OCI-LY1 (cell line): ENCODE data around the gene STRIP2.
"Not testable (repeated sequence)": the region's sequence is repeated elsewhere in the genome, so short reads cannot be mapped to it uniquely, and the experiment has no call there.

Experiments
- H2AFZ ChIP-seq: fragments of 200-600 bp; sonication (generic), shearing (Covaris generic); 2 replicates; pipeline ENCODE4 v1.6.0; 2014; ENCODE audit warnings: antibody characterized with exemption, mild to moderate bottlenecking, low read length
- H3F3A ChIP-seq: fragments of 200-600 bp; sonication (generic), shearing (Covaris generic); 2 replicates; pipeline ENCODE4 v1.6.0; 2014; ENCODE audit warnings: mild to moderate bottlenecking, antibody characterized with exemption, low read length, moderate library complexity; ENCODE audit not compliant: insufficient read depth
- H3K27ac ChIP-seq: fragments of 200-600 bp; sonication (generic); 2 replicates; pipeline ENCODE4 v1.5.1; 2014; ENCODE audit warnings: low read length, mixed run types, mild to moderate bottlenecking, low read depth; ENCODE audit not compliant: poor library complexity, severe bottlenecking
- H3K27me3 ChIP-seq: fragments of 200-600 bp; sonication (generic); 2 replicates; pipeline ENCODE4 v1.6.0; 2014; ENCODE audit warnings: antibody characterized with exemption, mild to moderate bottlenecking, low read length, moderate library complexity; ENCODE audit not compliant: insufficient read depth
- H3K36me3 ChIP-seq: fragments of 200-600 bp; sonication (generic); 2 replicates; pipeline ENCODE4 v1.6.1; 2014; ENCODE audit warnings: mild to moderate bottlenecking, antibody characterized with exemption, low read length, moderate library complexity, mixed read lengths; ENCODE audit not compliant: insufficient read depth
- H3K4me1 ChIP-seq: fragments of 200-600 bp; sonication (generic); 2 replicates; pipeline ENCODE4 v1.5.1; 2014; ENCODE audit warnings: mild to moderate bottlenecking, low read length, moderate library complexity; ENCODE audit not compliant: insufficient read depth, severe bottlenecking
- H3K4me2 ChIP-seq: fragments of 200-600 bp; sonication (generic), shearing (Covaris generic); 2 replicates; pipeline ENCODE4 v1.6.1; 2014; ENCODE audit warnings: low read length
- H3K4me3 ChIP-seq: fragments of 200-600 bp; sonication (generic); 2 replicates; pipeline ENCODE4 v1.5.1; 2014; ENCODE audit warnings: low read length, low read depth, mild to moderate bottlenecking, mixed read lengths; ENCODE audit not compliant: poor library complexity, severe bottlenecking
- H3K79me2 ChIP-seq: fragments of 200-600 bp; shearing (Covaris generic); 2 replicates; pipeline ENCODE4 v1.6.1; 2016; ENCODE audit warnings: mixed run types, low read length, mixed read lengths; ENCODE audit not compliant: insufficient read depth
- H3K9ac ChIP-seq: fragments of 200-600 bp; sonication (generic), shearing (Covaris generic); 2 replicates; pipeline ENCODE4 v1.6.1; 2014; ENCODE audit warnings: mild to moderate bottlenecking, low read length, mixed read lengths
- H3K9me2 ChIP-seq: fragments of 200-600 bp; sonication (generic), shearing (Covaris generic); 2 replicates; pipeline ENCODE4 v1.6.1; 2014; ENCODE audit warnings: low read depth, mild to moderate bottlenecking, low read length, mixed read lengths
- H3K9me3 ChIP-seq: fragments of 200-600 bp; shearing (Covaris generic); 2 replicates; pipeline ENCODE4 v1.6.1; 2014; ENCODE audit warnings: low read length, mixed read lengths
- H4K20me1 ChIP-seq: fragments of 200-600 bp; sonication (generic), shearing (Covaris generic); 2 replicates; pipeline ENCODE4 v1.6.0; 2016; ENCODE audit warnings: mild to moderate bottlenecking, low read length; ENCODE audit not compliant: insufficient read depth
- CTCF ChIP-seq: fragments of 200-600 bp; sonication (generic), shearing (Covaris generic); IDR thresholded peaks from 2 replicates; pipeline ENCODE4 v1.5.1; 2017; ENCODE audit warnings: mild to moderate bottlenecking, antibody characterized with exemption, low read length, moderate library complexity, mixed read lengths
- EZH2 ChIP-seq: fragments of 200-600 bp; sonication (generic), shearing (Covaris generic); IDR thresholded peaks from 2 replicates; pipeline ENCODE4 v1.8.0; 2017; ENCODE audit warnings: borderline replicate concordance, mixed run types, mild to moderate bottlenecking, antibody characterized with exemption, low read length, moderate library complexity, mixed read lengths

The STRIP2 gene

GRCh38 chr7:129479831-129480230 is 45.6 kb downstream of the STRIP2 start:
- no peaks in the 10 kb centered on the region for H3F3A ChIP-seq

GRCh38 chr7:129480674-129481363 is 46.6 kb downstream of the STRIP2 start:
- no peak for TF ChIP-seq EZH2
- no peak for TF ChIP-seq CTCF
- H3K9me3 ChIP-seq: no peaks in the 10 kb centered on the region
- H3K27me3 ChIP-seq: no peaks in the 10 kb centered on the region
- H3K9ac ChIP-seq: no peak overlapping the region
- H3K9me2 ChIP-seq: no peaks in the 10 kb centered on the region
- H3F3A ChIP-seq: no peaks in the 10 kb centered on the region
- H3K79me2 ChIP-seq: no peaks in the 10 kb centered on the region
- H3K4me1 ChIP-seq: no peaks in the 10 kb centered on the region
- no peak overlapping the region for H3K27ac ChIP-seq
- H3K36me3 ChIP-seq: no peaks in the 10 kb centered on the region
- no peak overlapping the region for H3K4me2 ChIP-seq
- no peak overlapping the region for H2AFZ ChIP-seq
- H3K4me3 ChIP-seq: no peak overlapping the region
- H4K20me1 ChIP-seq: no peaks in the 10 kb centered on the region

More at GRCh38 chr7:129479831-129480230, 45.6 kb downstream of the STRIP2 start:
- Histone ChIP-seq H3K36me3 (no peaks in the 10 kb centered on the region), H2AFZ (no peak overlapping the region), H3K4me1 (no peaks in the 10 kb centered on the region), H3K4me3 (no peak overlapping the region), H3K9ac (no peak overlapping the region), H3K79me2 (no peaks in the 10 kb centered on the region), H3K9me3 (no peaks in the 10 kb centered on the region), H3K9me2 (no peaks in the 10 kb centered on the region), H4K20me1 (no peaks in the 10 kb centered on the region), H3K4me2 (no peak overlapping the region), H3K27ac (no peak overlapping the region), H3K27me3 (no peaks in the 10 kb centered on the region)
- no peak for TF ChIP-seq CTCF
- no peak for TF ChIP-seq EZH2

- not testable (repeated sequence) for H3K9me3 ChIP-seq, H3K4me3 ChIP-seq, H3K4me2 ChIP-seq, H3K4me1 ChIP-seq, H4K20me1 ChIP-seq, H3K9me2 ChIP-seq, H2AFZ ChIP-seq, H3K27ac ChIP-seq, H3K36me3 ChIP-seq, H3K9ac ChIP-seq, H3K79me2 ChIP-seq, H3F3A ChIP-seq, H3K27me3 ChIP-seq
Observed at GRCh38 chr7:129481376-129481775, 47.1 kb downstream of the STRIP2 start.

- Histone ChIP-seq H2AFZ (no peak overlapping the region), H4K20me1 (no peaks in the 10 kb centered on the region), H3K4me3 (no peak overlapping the region), H3K36me3 (no peaks in the 10 kb centered on the region), H3K27ac (no peak overlapping the region), H3K4me1 (no peaks in the 10 kb centered on the region), H3F3A (no peaks in the 10 kb centered on the region), H3K4me2 (no peak overlapping the region), H3K27me3 (no peaks in the 10 kb centered on the region), H3K9ac (no peak overlapping the region), H3K9me2 (no peaks in the 10 kb centered on the region), H3K79me2 (no peaks in the 10 kb centered on the region), H3K9me3 (no peaks in the 10 kb centered on the region)
- TF ChIP-seq EZH2: no peak
- TF ChIP-seq CTCF: no peak
Observed at GRCh38 chr7:129482781-129483180, 48.5 kb downstream of the STRIP2 start.
